Stimulated activated naive CD8-positive, alpha-beta T cell treated with anti-CD3 and anti-CD28 coated beads, Interleukin-15, Interleukin-2, amounts not matched to agents 100 U/mL and 50 U/mL, for 24 hours (primary cell): Measurements from ENCODE around the gene CEMIP2.
A peak's percentile ranks its signal among the peaks of the same experiment; 100 is the strongest.
"Not testable (repeated sequence)": the region's sequence is repeated elsewhere in the genome, so short reads cannot be mapped to it uniquely, and the experiment has no call there.

Experiments used
- ATAC-seq: fragments of 150-1000 bp; cut with Tn5 transposase; one replicate; pipeline ENCODE4 v1.10.0; 2021
- DNase-seq: peaks from one replicate; pipeline ENCODE4 v3.0.0; 2021

CEMIP2 gene

GRCh38 chr9:71716138-71716909 is 52.0 kb downstream of the CEMIP2 start:
- DNase-seq, result no peak
- ATAC-seq, result no peak

GRCh38 chr9:71710856-71711255 is 57.5 kb downstream of the CEMIP2 start:
- ATAC-seq (peak; percentile 42), DNase-seq (no peak)

GRCh38 chr9:71710201-71710600 is 58.1 kb downstream of the CEMIP2 start:
- ATAC-seq, result peak; percentile 29
- no peak for DNase-seq

GRCh38 chr9:71709384-71709783 is 58.9 kb downstream of the CEMIP2 start:
- ATAC-seq, result peak; percentile 79

GRCh38 chr9:71706176-71706575 is 62.1 kb downstream of the CEMIP2 start:
- no peak for DNase-seq
- no peak for ATAC-seq

More at GRCh38 chr9:71709384-71709783, 58.9 kb downstream of the CEMIP2 start:
- no peak for DNase-seq

GRCh38 chr9:71704796-71705195 is 63.5 kb downstream of the CEMIP2 start:
- DNase-seq (no peak), ATAC-seq (peak; percentile 40)

GRCh38 chr9:71703172-71703872 is 65.0 kb downstream of the CEMIP2 start:
- no peak for DNase-seq
- ATAC-seq, result no peak

- DNase-seq (no peak), ATAC-seq (no peak)
Measured at GRCh38 chr9:71697882-71698281, 70.4 kb downstream of the CEMIP2 start.

GRCh38 chr9:71694332-71694731 is 74.0 kb downstream of the CEMIP2 start:
- DNase-seq, result no peak

GRCh38 chr9:71693607-71694006 is 74.7 kb downstream of the CEMIP2 start:
- no peak for DNase-seq

More at GRCh38 chr9:71694332-71694731, 74.0 kb downstream of the CEMIP2 start:
- ATAC-seq, result no peak

GRCh38 chr9:71692337-71692736 is 76.0 kb downstream of the CEMIP2 start:
- DNase-seq, result no peak
- no peak for ATAC-seq

More at GRCh38 chr9:71693607-71694006, 74.7 kb downstream of the CEMIP2 start:
- ATAC-seq, result no peak

GRCh38 chr9:71691576-71691975 is 76.7 kb downstream of the CEMIP2 start:
- ATAC-seq, DNase-seq: not testable (repeated sequence)

GRCh38 chr9:71690689-71691435 is 77.5 kb downstream of the CEMIP2 start:
- ATAC-seq, result no peak
- no peak for DNase-seq

GRCh38 chr9:71690063-71690688 is 78.1 kb downstream of the CEMIP2 start:
- DNase-seq, result no peak
- ATAC-seq, result no peak

- DNase-seq (no peak), ATAC-seq (no peak)
Measured at GRCh38 chr9:71687676-71688075, 80.6 kb downstream of the CEMIP2 start.

- DNase-seq (no peak), ATAC-seq (no peak)
Measured at GRCh38 chr9:71685988-71686387, 82.3 kb downstream of the CEMIP2 start.

- peak; percentile 73 for ATAC-seq
- peak; percentile 16 for DNase-seq
Measured at GRCh38 chr9:71685394-71685793, 82.9 kb downstream of the CEMIP2 start.

- no peak for ATAC-seq
- DNase-seq, result no peak
Measured at GRCh38 chr9:71684566-71684965, 83.7 kb downstream of the CEMIP2 start.

GRCh38 chr9:71683598-71684235 is 84.6 kb downstream of the CEMIP2 start:
- no peak for DNase-seq
- no peak for ATAC-seq

GRCh38 chr9:71681708-71682272 is 86.5 kb downstream of the CEMIP2 start:
- ATAC-seq (no peak), DNase-seq (no peak)

- ATAC-seq (no peak), DNase-seq (no peak)
Measured at GRCh38 chr9:71681104-71681707, 87.1 kb downstream of the CEMIP2 start.
